Keratinocyte (primary cell): ENCODE data around the gene DCAF6. TPM values are rescaled to one million over a fixed set of nuclear protein-coding genes. Genes with fewer than 3 reads are reported as not detected.

Experiments
- DNase-seq: peaks from one replicate; pipeline ENCODE4 v3.0.0-alpha.2; 2011; ENCODE audit warnings: low read depth, missing footprints, low spot score
- FAIRE-seq: peaks from 2 replicates; lab custom pipeline; 2011; peaks lifted over from hg19 to GRCh38; lab: Jason Lieb, UNC
- H2AFZ ChIP-seq: 2 replicates; pipeline ENCODE4 v1.6.0; 2012; ENCODE audit warnings: low read length, control low read depth, inconsistent platforms; ENCODE audit not compliant: control insufficient read depth
- H3K27ac ChIP-seq: 2 replicates; pipeline ENCODE4 v1.5.1; 2011; ENCODE audit warnings: low read length; ENCODE audit not compliant: control insufficient read depth, insufficient read depth
- H3K27me3 ChIP-seq: 3 replicates; pipeline ENCODE4 v1.6.0; 2011; ENCODE audit warnings: low read length; ENCODE audit not compliant: control insufficient read depth, insufficient read depth; ENCODE audit errors: extremely low read depth
- H3K36me3 ChIP-seq, 2 experiments: 2 replicates in 1 of 2; 3 replicates in 1 of 2; pipeline ENCODE4 v1.5.1; 2011; ENCODE audit warnings: low read length in 2 of 2, mild to moderate bottlenecking in 1 of 2; ENCODE audit not compliant: control insufficient read depth in 2 of 2, insufficient read depth in 2 of 2; ENCODE audit errors: extremely low read depth in 1 of 2
- H3K4me1 ChIP-seq: 3 replicates; pipeline ENCODE4 v1.5.1; 2011; ENCODE audit warnings: low read length; ENCODE audit not compliant: control insufficient read depth, insufficient read depth; ENCODE audit errors: extremely low read depth
- H3K4me2 ChIP-seq: 3 replicates; pipeline ENCODE4 v1.6.0; 2011; ENCODE audit warnings: low read depth, low read length; ENCODE audit not compliant: control insufficient read depth, insufficient read depth; ENCODE audit errors: extremely low read depth
- H3K4me3 ChIP-seq, 3 experiments: fragments of 200-600 bp in 1 of 3; sonication (generic) in 1 of 3; 2 replicates in 2 of 3; 3 replicates in 1 of 3; pipeline ENCODE4 v1.5.1; 2011 to 2016; ENCODE audit warnings: low read length in 3 of 3, mild to moderate bottlenecking in 3 of 3, control low read depth in 2 of 3, inconsistent platforms in 1 of 3, low read depth in 1 of 3, mixed read lengths in 1 of 3, mixed run types in 1 of 3, moderate library complexity in 1 of 3; ENCODE audit not compliant: control insufficient read depth in 2 of 3, insufficient read depth in 2 of 3; ENCODE audit errors: extremely low read depth in 1 of 3
- H3K79me2 ChIP-seq: 2 replicates; pipeline ENCODE4 v1.6.0; 2012; ENCODE audit warnings: low read length; ENCODE audit not compliant: control insufficient read depth, insufficient read depth
- H3K9ac ChIP-seq: 3 replicates; pipeline ENCODE4 v1.6.0; 2011; ENCODE audit warnings: low read length; ENCODE audit not compliant: control insufficient read depth, insufficient read depth; ENCODE audit errors: extremely low read depth
- H3K9me1 ChIP-seq: 3 replicates; pipeline ENCODE4 v1.6.0; 2011; ENCODE audit warnings: low read length; ENCODE audit not compliant: control insufficient read depth, insufficient read depth; ENCODE audit errors: extremely low read depth
- H3K9me3 ChIP-seq: 2 replicates; pipeline ENCODE4 v1.5.1; 2012; ENCODE audit warnings: low read depth, low read length; ENCODE audit not compliant: control insufficient read depth
- H4K20me1 ChIP-seq: 3 replicates; pipeline ENCODE4 v1.6.0; 2011; ENCODE audit warnings: low read length; ENCODE audit not compliant: control insufficient read depth, insufficient read depth; ENCODE audit errors: extremely low read depth
- EZH2 ChIP-seq: IDR thresholded peaks from one replicate; pipeline ENCODE4 v1.6.1; 2012; ENCODE audit warnings: inconsistent platforms, mild to moderate bottlenecking, low read length, moderate library complexity
- dilution Hi-C: fragments of 300-500 bp; cut with MboI; formaldehyde crosslinking; loops from one replicate; pipeline ENCODE4 v1.7.0; 2020; ENCODE audit warnings: low sequenced_read_pairs; ENCODE audit not compliant: extremely low pct_ligation_motif_present
- polyA plus RNA-seq, 5 experiments: library from polyadenylated mRNA; depleted of rRNA in 3 of 5; stranded (reverse) in 3 of 5; stranded (forward) in 1 of 5; unstranded in 1 of 5; fragments of >200 nt; gene quantifications; 1 replicate in 1 of 5; 2 replicates in 3 of 5; 3 replicates in 1 of 5; pipeline versions ENCODE4 v1.2.1 to v1.2.3, GENCODE V29; 2011 to 2012; ENCODE audit warnings: missing spikeins in 2 of 5, low read depth in 1 of 5, low replicate concordance in 1 of 5
- TF ChIP-seq, protein P1 (sequence below), 3 experiments: IDR thresholded peaks in 1 of 3; conservative IDR thresholded peaks in 1 of 3; optimal IDR thresholded peaks in 1 of 3; 2 replicates in 2 of 3; 3 replicates in 1 of 3; pipeline versions ENCODE3 to v1.5.1; 2011; ENCODE audit warnings: low read length in 3 of 3, mild to moderate bottlenecking in 3 of 3, moderate library complexity in 2 of 3, control low read depth in 1 of 3, inconsistent platforms in 1 of 3; ENCODE audit not compliant: insufficient read depth in 2 of 3; ENCODE audit errors: extremely low read depth in 1 of 3

DCAF6 gene
- polyA plus RNA-seq, 1 donor (not counting 4 experiments of a cell fraction or from before 2014, with no cell fraction given): 109 TPM

- Histone ChIP-seq H3K36me3 (peaks cover 3 to 4% of the 10 kb centered on the region in 2 experiments), H3K9me3 (no peaks in the 10 kb centered on the region), H3K9ac (no peak overlapping the region), H3K27ac (no peak overlapping the region), H3K27me3 (no peaks in the 10 kb centered on the region), H3K4me2 (no peak overlapping the region), H3K79me2 (no peaks in the 10 kb centered on the region), H2AFZ (no peak overlapping the region), H3K9me1 (no peaks in the 10 kb centered on the region), H3K4me1 (no peaks in the 10 kb centered on the region), H4K20me1 (no peaks in the 10 kb centered on the region), H3K4me3 (no peak overlapping the region)
- dilution Hi-C loops: no loop called here
- FAIRE-seq (no peak), DNase-seq (no peak)
- TF ChIP-seq EZH2: no peak
- TF ChIP-seq, protein P1, sequence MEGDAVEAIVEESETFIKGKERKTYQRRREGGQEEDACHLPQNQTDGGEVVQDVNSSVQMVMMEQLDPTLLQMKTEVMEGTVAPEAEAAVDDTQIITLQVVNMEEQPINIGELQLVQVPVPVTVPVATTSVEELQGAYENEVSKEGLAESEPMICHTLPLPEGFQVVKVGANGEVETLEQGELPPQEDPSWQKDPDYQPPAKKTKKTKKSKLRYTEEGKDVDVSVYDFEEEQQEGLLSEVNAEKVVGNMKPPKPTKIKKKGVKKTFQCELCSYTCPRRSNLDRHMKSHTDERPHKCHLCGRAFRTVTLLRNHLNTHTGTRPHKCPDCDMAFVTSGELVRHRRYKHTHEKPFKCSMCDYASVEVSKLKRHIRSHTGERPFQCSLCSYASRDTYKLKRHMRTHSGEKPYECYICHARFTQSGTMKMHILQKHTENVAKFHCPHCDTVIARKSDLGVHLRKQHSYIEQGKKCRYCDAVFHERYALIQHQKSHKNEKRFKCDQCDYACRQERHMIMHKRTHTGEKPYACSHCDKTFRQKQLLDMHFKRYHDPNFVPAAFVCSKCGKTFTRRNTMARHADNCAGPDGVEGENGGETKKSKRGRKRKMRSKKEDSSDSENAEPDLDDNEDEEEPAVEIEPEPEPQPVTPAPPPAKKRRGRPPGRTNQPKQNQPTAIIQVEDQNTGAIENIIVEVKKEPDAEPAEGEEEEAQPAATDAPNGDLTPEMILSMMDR (optimal IDR thresholded peaks at IDR 0.05 in 1 of 3, IDR thresholded peaks at IDR 0.05 in 1 of 3, conservative IDR thresholded peaks at IDR 0.05 in 1 of 3; ENCODE audit: extremely low read depth in 1 of 3, insufficient read depth in 2 of 3, low read length in 3 of 3): no peak
Observed at GRCh38 chr1:168004531-168004930, 68.0 kb downstream of the DCAF6 start.

- FAIRE-seq: no peak
- H2AFZ ChIP-seq: no peak overlapping the region
Observed at GRCh38 chr1:168005529-168005928, 69.0 kb downstream of the DCAF6 start.

More at GRCh38 chr1:168005529-168005928, 69.0 kb downstream of the DCAF6 start:
- Histone ChIP-seq H3K79me2 (no peaks in the 10 kb centered on the region), H3K27me3 (no peaks in the 10 kb centered on the region), H3K36me3 (peaks cover 3 to 4% of the 10 kb centered on the region in 2 experiments), H3K4me1 (no peaks in the 10 kb centered on the region), H3K27ac (no peak overlapping the region), H3K9ac (no peak overlapping the region), H3K9me3 (no peaks in the 10 kb centered on the region), H3K4me3 (no peak overlapping the region), H3K9me1 (no peaks in the 10 kb centered on the region), H3K4me2 (no peak overlapping the region), H4K20me1 (no peaks in the 10 kb centered on the region)
- TF ChIP-seq, protein P1 (optimal IDR thresholded peaks at IDR 0.05 in 1 of 3, IDR thresholded peaks at IDR 0.05 in 1 of 3, conservative IDR thresholded peaks at IDR 0.05 in 1 of 3; ENCODE audit: extremely low read depth in 1 of 3, insufficient read depth in 2 of 3, low read length in 3 of 3): no peak
- no peak for TF ChIP-seq EZH2
- DNase-seq: no peak
- dilution Hi-C loops: no loop called here
